Heart left ventricle (tissue), 13 donors: Measurements from ENCODE around the gene MANEA.

Experiments
- POLR2A ChIP-seq, 2 donors: fragments of 450-650 bp; IDR thresholded peaks; one replicate each; pipeline ENCODE4 v1.6.1; 2017; ENCODE audit warnings: antibody characterized with exemption in 2 of 2, mild to moderate bottlenecking in 2 of 2, moderate library complexity in 2 of 2
- TF ChIP-seq, protein P1 (sequence below), 12 donors: fragments of 200-600 bp; sonication (generic) in 4 of 12; IDR thresholded peaks; one replicate each; pipeline versions ENCODE4 v1.5.0 to v1.8.0; 2018 to 2022; ENCODE audit warnings: antibody characterized with exemption in 12 of 12, mild to moderate bottlenecking in 5 of 12
- donor health status: ischemic (EF 13 %, LVEDD 7.1; RV severe dilation, severe dysfunction).
- donor health status: DM: no; HTN: yes; CAD: no.
- donor health status: DM: no; HTN: no; CAD: no.
- donor health status: ischemic (EF 25% LVEDD 6.9; RV normal size, moderate dysfunction).
- donor health status: ischemic (EF 25% LVEDD 5.7; RV mildly dilated, moderate dysfunction).
- donor health status: ischemic (EF 35%, LVEDD 5.7; RV mildly dilated, moderate dysfunction).
- donor health status: nonischemic (EF 11% LVEDD 7.7; RV severe dilation, severe dysfunction).
- donor health status: DM: yes; HTN: yes; CAD: no.
- donor health status: PGD.
- donor health status: ischemic (EF 29% LVEDD 5.4; RV normal size, mild dysfunction).
- donor health status: nonischemic (EF 23%, LVEDD 6.1; RV moderate dilation, normal function).

DNA sequence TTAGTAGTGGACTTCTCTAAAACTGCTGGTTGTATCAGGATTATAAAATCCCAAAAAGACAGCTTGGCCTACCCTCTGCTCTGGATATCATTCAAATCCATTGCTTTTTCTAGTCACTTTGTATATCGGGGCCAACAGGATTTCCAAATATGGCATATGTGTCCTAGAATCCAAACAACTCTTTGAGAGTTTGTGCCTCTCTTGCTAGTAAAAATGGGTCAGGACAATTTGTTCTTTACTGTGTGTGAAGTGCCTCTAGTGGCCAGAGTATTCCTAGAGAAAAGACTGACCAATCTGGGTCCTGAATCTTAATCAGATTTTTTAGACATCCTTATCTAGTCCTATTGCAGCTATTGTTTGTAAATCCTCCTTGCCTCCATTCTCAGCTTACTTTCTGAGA, 33.5 kb upstream of the MANEA start:
- TF ChIP-seq, protein P1, sequence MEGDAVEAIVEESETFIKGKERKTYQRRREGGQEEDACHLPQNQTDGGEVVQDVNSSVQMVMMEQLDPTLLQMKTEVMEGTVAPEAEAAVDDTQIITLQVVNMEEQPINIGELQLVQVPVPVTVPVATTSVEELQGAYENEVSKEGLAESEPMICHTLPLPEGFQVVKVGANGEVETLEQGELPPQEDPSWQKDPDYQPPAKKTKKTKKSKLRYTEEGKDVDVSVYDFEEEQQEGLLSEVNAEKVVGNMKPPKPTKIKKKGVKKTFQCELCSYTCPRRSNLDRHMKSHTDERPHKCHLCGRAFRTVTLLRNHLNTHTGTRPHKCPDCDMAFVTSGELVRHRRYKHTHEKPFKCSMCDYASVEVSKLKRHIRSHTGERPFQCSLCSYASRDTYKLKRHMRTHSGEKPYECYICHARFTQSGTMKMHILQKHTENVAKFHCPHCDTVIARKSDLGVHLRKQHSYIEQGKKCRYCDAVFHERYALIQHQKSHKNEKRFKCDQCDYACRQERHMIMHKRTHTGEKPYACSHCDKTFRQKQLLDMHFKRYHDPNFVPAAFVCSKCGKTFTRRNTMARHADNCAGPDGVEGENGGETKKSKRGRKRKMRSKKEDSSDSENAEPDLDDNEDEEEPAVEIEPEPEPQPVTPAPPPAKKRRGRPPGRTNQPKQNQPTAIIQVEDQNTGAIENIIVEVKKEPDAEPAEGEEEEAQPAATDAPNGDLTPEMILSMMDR (IDR thresholded peaks at IDR 0.05) = peak in 6 of 12 donors; percentile 6 to 35 (median 20)
- no peak for TF ChIP-seq POLR2A (IDR thresholded peaks at IDR 0.05)
